HG03097 (cell line): ENCODE results near the gene LYL1.
A peak's percentile ranks its signal among the peaks of the same experiment; 100 is the strongest.
"Not testable (repeated sequence)": the region's sequence is repeated elsewhere in the genome, so short reads cannot be mapped to it uniquely, and the experiment has no call there.

Source experiments
- ATAC-seq: cut with Tn5 transposase; IDR thresholded peaks from one replicate; pipeline ENCODE4 v1.9.1; 2021; ENCODE audit not compliant: unreplicated experiment, low FRiP score

The LYL1 gene

DNA sequence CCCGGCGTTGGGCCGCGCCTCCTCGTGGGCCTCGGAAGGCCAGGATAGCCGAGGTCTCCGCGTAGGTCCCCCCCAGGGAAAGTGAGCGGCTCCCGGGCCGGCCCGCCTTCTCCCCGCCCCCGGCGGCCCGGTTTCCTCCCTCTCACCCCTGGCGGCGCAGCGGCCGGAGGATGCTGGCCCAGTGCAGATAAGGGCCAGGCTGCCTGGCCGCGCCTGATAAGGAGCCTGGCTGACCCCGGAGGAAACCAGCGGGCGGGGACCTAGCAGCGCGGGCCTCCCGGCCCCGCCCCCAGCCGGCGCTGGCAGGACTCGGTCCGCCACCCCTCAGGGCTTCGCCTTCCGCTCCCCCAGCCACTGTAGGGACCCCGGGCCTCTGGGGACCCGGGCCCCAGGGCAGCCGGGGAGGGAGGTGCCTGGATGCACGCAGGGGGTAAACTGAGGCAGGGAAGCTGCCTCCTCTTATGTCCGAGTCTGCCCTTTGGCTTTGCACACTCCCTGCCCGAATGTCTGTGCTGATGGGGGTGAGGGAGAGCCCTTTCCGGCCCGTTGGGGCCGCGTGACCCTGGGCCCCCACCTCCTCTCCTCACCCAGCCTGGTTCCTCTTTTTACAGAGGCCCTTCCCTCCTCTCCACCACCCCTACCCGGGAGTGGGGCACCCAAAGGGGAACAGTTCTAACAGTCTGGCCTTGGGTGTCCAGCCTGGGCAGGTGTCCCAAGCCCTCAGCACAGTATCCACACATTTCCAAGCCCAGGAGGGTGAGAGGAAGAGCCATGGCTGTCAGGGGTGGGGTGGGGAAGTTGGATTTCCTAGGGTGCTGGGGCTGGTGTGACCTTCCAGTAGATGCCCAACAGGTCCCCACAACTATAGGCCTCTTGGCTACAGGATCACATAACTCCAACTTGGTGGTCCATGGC lies at the start of gene LYL1:
Gene LYL1 (minus strand): TSS at position 193 of the 915 bp plus-strand sequence. CDS start 1,687 bp downstream, outside the sequence.
- no peak for ATAC-seq

DNA sequence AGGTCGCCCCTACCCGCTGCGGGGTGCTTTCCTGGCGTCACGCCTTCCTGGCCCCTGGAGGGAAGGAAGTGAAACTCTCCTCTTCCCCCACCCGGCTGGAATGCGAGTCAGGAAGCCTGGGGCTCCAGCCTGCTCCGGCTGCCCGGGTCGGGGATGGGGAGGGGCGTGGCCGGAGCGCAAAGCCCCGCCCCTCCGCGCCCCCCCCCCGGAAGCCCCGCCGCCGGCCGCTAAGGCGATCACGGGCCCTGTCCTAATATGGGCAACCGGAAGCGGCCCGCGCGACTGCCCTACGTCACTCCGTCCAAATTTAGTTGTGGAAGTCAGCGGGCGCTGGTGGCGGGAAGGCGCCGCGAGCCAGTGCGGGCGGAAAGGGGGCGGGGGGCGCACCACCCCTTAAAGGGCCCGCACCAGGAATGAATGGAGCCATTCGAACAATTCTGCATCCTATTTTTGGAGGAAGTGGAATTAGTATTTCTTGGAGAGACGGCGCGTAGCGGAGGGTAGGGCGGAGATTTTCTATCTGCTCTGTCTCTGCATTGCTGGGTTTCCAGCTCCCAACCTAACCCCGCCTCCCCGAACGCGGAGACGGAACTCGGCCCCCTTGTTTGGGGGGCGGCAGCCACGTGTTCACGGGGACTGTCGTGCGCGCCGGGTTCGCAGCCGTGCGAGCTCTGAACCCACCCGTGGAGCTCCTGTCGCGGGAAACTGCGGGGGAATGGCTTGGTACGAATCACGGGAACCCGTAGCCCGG lies 49.1 kb upstream of the LYL1 start:
- ATAC-seq = peak; percentile 38

DNA sequence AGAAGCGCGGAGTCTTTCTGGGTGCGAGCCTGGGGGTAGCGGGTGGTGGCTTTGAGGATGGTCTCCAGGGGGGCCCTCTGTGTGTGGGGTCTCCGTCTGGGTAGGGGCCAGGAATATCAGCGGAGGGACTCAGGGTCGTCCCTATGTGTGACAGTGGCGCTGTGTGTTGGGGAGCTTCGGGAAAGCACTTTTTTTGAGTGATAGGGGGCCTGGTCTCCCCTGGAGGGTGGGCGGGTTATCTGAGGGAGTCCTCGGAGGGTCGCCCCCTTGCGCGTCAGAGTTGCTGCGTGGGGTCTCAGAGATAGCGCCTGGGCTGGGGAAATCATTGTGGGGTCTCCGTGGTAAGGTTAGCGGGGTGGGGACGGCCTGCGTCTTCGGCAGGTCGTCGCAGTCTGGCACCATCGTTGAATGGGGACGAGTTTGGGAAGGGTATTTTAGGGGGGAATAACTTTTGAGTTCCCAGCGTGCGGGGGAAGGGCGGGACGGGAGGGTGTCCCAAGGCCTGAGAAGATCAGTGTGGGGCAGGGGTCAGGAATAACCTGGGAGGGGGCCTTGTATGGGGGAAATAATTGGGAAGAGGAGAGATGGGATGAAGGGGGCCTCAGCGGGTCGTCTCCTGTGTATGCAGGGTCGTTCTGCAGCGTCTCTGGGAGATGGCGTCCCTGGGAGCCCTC lies 48.4 kb upstream of the LYL1 start:
- ATAC-seq = no peak

DNA sequence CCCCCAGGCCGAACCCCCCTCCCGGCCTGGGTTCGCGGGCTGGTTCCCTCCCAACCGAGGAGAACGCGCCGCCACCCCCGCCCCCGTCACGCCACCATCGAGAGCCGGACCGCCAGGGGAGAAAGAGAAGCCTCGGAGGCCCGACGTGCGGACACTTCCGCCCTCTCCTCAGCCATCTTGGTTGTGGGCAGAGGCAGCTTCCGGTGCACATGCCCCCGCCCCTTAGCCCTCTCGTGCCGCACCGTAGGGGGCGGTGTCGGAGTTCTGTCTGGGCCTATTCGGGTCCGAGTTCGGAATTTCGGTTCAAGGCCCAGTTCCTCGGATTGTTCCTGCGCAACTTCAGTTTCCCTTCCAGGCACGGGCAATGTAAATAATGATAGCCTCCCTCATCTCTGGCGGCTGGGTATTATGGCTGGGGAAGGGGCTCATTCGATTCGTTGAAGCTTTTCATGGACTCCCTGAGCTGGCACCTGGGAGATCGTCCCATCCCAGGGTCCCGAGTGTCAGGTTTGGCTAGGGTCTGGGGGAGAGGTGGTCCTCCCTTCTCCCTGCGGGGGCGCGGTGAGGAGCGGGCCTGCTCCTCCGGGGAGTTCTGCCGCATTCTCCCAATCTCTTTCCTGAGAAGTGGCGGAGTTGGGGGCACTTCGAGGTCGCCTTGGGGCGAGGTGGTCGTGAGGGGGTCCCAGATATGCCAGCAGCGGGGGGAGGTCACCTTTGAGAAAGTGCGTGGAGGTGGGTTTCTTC lies 47.7 kb upstream of the LYL1 start, which contains the start of the genes IER2 and STX10:
Gene IER2 (plus strand): TSS at position 225 of the 744 bp plus-strand sequence. CDS start 2,776 bp downstream, outside the sequence.
Gene STX10 (minus strand): TSS at position 189 of the 744 bp plus-strand sequence. CDS start 202 bp downstream, outside the sequence.
- peak; percentile 39 for ATAC-seq

DNA sequence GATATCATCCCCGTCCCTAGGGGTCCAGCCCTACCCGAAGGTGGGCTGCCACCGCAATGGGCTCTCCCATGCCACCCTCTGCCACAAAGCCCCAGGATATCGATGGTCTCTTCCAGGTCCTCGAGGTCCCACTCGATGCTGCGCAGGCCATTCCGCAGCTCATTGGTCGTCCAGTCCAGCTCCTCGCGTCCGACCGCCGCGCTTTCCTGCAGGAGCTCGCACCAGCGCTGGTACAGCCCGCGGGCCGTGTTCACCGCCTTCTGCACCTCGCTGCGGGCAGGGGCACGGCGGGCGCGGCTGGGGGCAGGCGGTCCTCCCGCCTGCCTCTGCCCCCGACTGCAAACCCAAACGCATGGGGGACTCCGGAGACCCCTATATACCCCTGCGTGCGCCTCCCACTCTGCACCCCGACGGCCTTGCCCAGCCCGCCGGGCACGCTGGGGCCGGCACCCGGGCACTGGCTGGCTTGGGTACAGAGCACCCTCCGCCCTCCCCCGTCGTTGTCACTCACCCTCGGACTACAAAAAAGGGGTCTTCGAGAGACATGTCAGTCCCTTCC lies 47.0 kb upstream of the LYL1 start:
- peak; percentile 0 for ATAC-seq

DNA sequence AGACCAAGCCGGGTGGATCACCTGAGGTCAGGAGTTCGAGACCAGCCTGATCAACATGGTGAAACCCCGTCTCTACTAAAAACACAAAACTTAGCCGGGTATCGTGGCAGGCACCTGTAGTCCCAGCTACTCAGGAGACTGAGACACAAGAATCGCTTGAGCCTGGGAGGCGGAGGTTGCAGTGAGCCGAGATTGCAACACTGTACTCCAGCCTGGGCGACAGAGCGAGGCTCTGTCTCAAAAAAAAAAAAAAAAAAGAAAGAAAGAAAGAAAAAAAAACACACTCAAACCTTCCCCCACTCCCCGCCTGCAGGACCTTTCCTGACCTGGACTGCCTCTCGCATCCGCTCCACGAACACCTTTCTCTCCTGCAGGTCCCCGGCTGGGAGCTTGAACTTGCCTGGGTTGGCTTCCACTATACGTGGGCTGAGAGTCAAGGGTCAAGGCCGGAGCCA lies 46.5 kb upstream of the LYL1 start:
- not testable (repeated sequence) for ATAC-seq

DNA sequence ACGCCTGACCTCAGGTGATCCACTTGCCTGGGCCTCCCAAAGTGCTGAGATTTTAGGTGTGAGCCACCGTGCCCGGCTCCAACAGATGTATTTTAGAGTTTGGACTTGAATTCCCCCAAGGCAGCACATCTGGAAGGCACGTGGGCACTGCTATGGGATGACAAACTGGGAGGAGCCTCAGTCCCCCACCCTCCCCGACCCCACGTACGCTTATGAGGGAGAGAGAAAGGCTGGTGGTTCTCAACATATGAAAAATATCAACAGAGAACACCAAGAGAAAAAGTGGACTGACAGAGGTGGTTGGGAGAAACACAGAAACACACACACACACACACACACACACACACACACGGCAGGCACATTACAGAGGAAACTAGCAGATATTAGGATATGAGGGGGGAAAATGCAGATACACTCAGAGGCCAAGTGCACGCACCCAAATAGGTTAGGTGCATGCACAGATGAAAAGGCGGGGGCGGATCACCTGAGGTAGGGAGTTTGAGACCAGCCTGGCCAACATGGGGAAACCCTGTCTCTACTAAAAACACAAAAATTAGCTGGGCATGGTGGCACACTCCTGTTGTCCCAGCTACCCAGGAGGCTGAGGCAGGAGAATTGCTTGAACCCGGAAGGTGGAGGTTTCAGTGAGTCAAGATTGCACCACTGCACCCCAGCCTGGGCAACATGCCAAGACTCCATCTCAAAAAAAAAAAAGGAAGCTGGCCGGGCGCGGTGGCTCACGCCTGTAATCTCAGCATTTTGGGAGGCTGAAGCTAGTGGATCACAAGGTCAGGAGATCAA lies 44.3 kb upstream of the LYL1 start:
- ATAC-seq = no peak

DNA sequence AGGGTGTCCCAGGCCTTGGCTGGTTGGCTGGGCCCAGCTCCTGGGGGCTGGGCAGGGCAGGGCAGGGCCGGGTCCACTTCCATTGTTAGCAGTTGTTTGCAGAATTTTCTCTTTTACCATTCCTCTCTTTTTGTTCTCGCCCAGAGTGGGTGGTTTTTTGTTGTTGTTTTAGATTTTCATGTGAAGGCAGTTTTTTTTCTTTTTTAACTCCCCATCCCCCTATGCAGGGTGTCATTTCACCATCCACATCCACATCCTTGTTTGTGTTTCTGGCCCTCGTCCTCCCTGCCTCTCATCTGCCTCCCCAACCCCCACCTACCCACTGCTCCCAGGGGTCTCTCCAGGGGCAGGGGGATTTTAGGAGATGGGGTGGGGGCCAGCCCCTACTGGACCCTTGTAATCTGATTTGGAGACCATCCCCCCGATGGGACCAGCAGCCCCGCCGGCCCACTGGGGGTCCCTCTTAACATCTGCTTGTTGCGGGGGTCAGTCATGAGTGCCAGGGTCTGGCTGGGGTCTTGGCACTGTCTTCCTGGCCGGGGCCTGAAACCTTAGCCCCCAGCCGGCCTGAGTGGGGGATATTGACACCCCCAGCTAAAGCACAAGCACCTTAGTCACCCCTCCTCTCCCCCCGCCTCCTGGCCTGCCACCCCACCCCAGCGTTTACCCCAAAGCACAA lies 37.1 kb upstream of the LYL1 start:
- no peak for ATAC-seq

DNA sequence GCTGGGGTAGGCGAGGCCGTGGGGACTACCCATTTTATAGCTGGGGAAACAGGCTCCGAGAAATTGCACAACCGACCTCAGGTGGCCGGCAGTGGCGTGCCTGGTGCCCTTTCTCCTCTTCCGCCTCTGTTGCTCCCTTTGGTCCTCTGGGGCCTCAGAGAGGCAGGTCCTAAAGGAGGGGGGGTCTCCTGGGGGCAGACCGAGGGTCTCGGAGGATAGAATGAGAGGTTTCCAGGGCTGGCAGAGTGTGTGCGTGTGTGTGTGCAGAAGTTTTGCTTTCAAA lies 36.2 kb upstream of the LYL1 start:
- no peak for ATAC-seq

DNA sequence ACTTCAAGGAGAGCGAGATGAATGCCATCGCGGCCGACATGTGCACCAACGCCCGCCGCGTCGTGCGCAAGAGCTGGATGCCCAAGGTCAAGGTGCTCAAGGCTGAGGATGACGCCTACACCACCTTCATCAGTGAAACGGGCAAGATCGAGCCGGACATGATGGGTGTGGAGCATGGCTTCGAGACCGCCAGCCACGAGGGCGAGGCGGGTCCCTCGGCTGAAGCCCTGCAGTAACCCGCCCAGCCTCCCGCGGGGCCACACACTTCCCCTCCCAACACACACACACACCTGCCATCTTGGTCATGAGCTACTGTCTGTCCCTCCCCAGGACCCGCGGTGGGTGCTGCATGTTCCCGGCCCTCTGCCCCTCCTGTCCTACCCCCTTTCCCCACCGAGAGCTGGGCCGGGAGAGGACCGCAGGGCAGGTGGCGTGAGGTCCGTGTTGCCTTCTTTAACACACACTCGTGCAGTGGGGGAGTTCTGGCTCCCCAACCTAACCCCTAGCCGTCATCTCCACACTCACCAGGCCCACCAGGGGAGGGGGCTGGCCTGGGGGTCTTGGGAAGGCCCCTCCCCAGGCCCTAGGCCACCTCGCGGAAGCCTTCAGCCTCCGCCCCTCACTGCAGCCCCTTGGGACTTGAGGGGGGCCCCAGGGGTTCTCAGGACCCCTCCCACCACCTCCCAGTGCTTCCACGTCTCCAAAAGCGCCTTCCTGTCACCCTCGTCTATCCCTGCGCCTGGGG lies 35.7 kb upstream of the LYL1 start:
- no peak for ATAC-seq

DNA sequence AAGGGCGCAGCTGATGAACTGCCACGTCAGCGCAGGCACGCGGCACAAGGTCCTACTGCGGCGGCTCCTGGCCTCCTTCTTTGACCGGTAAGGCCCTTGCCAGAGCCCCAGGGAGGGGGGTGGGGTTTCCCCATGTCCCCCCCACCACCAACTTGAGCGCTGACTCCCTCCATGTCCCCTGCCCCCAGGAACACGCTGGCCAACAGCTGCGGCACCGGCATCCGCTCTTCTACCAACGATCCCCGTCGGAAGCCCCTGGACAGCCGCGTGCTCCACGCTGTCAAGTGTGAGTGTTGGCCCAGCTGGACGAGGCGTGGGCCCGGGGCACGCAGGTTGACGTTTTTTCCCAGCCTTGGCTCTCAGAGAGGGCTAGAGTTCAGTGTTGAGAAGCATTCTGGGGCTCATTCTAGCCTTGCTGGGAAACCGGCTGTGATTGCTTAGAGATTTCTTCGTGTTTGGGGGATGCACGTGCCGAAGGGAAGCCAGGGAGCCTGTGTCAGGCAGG lies 34.7 kb upstream of the LYL1 start:
- no peak for ATAC-seq

DNA sequence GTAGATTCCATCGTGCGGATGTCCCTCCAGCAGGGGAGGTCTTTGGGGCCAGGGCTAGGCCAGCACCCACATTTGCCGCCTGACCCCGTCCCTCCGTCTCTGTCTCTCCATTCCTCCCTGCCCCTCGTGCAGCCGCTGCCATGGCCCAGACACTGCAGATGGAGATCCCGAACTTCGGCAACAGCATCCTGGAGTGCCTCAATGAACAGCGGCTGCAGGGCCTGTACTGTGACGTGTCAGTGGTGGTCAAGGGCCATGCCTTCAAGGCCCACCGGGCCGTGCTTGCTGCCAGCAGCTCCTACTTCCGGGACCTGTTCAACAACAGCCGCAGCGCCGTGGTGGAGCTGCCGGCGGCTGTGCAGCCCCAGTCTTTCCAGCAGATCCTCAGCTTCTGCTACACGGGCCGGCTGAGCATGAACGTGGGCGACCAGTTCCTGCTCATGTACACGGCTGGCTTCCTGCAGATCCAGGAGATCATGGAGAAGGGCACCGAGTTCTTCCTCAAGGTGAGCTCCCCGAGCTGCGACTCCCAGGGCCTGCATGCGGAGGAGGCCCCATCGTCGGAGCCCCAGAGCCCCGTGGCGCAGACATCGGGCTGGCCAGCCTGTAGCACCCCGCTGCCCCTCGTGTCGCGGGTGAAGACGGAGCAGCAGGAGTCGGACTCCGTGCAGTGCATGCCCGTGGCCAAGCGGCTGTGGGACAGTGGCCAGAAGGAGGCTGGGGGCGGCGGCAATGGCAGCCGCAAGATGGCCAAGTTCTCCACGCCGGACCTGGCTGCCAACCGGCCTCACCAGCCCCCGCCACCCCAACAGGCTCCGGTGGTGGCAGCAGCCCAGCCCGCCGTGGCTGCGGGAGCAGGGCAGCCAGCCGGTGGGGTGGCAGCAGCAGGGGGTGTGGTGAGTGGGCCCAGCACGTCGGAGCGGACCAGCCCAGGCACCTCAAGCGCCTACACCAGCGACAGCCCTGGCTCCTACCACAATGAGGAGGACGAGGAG lies 32.7 kb upstream of the LYL1 start:
- no peak for ATAC-seq

DNA sequence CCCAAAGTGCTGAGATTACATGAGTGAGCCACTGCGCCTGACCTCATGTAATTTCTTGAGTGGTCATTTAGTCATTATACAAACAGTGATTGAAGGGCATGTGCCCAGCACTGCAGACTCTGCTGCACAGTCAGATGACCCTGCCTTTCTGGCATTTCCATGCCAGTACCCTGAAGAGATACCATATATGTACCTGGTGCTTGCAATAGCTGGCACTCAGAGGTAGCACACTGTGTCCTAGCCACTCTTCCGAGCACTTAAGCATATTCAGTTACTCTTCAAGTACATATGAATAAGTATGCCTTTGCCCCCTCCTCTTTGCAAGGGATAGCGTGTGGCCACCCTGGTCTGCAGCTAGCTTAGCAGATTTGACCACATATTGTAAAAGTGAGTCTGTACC lies 32.0 kb upstream of the LYL1 start:
- no peak for ATAC-seq

DNA sequence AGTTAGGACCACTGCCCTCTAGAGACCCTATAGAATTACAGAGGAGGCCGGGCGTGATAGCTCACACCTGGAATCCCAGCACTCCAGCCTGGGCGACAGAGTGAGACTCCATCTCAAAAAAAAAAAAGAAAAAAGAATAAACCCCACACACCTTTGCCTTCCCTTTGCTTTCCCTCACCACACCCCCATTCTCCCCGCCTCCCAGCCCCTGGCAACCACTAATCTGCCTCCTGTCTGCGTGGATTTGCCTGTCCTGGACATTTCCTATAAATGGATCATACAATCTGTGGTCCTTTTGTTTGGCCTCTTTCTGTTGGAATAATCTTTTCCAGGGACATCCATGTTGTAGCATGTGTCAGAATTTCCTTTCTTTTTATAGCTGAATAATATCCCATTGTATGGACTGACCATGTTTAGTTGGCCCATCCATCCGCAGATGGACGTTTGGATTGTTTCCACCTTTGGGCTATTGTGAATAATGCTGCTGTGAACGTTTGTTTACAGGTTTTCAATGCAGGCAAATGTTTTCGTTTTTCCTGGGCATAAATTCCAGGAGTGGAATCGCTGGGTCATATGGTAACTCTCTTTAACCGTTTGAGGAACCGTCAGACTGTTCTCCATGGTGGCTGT lies 30.7 kb upstream of the LYL1 start:
- ATAC-seq = no peak

DNA sequence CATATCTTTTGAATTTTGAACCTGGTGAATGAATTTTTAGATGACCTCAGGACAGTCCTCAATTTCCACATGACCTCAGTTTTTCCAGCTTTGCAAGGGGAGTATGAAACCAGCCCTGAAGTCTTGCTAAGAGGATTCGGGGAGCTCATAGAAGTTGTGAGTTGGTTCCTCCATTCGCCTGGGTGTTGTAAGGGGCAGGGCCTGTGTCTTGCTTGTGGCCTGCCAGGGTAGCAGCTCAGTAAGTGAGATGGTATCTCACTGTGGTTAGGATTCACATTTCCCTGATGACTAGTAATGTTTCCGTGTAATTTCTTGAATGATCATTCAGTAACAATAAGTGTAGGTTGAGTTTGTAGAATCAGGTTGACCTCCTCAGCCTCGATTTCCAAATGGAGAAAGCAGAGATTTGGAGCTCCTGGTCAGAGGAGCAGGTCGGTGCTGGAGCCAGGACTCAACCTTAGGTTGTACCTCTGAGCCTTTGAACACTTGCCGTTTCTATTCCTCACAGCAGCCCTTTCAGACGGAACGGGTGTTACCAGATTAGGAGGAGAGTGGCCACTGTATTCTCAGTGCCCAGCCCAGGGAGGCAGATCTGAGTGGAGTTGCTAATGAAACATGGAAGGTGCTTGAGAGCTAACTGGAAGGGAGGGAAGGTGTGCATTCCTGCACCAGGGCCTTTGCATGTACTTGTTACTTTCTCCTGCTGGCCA lies 30.0 kb upstream of the LYL1 start:
- no peak for ATAC-seq
